Measurements from ENCODE around the gene BAZ1A. TPM values are rescaled to one million over a fixed set of nuclear protein-coding genes. Genes with fewer than 3 reads are reported as not detected.

The BAZ1A gene
- total RNA-seq, 3 donors from 2014 or later, result 34.1 to 65.3 (median 61.0) TPM

GRCh38 chr14:34835312-34835711 is 39.8 kb downstream of the BAZ1A start:
- Histone ChIP-seq H3K27ac (no peak overlapping the region), H3K4me1 (no peaks in the 10 kb centered on the region), H3K36me3 (no peaks in the 10 kb centered on the region), H3K27me3 (no peaks in the 10 kb centered on the region), H3K4me3 (no peak overlapping the region), H3K9me3 (no peaks in the 10 kb centered on the region)
- DNase-seq (ENCODE audit: low spot score in 2 of 2), result no peak
- intact Hi-C loops (cut with DNase I; ENCODE audit: low total_unique reads), result no loop called here
- TF ChIP-seq POLR2AphosphoS5 (IDR thresholded peaks at IDR 0.05) (no peak), POLR2A (IDR thresholded peaks at IDR 0.05) (no peak), CTCF (IDR thresholded peaks at IDR 0.05) (no peak)

DNA sequence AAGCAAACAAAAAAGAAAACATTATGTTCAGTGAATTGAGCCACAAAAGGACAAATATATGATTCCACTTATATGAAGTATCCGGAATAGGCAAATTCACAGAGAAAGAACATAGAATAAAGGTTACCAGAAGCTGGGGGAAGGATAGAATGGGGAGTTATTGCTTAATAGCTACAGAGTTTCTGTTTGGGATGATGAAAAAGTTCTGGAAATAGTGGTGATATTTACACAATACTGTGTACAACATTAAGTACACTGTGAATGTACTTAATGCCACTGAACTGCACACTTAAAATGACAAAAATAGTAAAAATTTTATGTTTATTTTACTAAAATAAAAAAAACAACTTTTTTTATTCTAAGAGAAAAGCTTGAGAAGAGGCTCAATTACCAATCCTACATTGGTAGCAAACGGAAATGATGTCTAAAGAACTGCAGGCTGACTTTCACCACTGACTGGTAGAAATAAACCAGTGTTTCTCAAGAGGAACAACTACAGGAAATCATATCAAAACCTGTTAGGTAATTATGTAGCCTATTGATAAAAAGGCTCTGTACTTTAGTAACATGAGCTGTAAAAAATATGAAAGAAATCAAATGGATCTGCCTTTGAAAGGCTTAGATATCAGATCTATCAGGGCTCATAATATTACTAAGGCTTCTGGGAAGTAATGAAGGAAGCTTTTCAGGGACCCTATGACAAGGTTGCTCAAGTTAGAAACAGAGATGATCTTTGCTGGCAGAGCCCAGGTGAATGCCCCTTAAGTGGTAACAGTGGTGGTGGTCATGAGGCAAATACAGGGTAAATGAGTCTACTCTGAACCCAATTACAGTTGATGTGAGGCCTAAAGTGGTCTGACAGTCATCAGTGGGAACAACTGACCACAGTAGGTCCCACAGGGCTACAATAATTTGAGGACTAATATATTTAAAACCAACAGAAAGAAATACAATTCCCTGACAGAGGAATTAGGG is 41.3 kb downstream of the BAZ1A start:
- H3K4me3 ChIP-seq, result no peak overlapping the region
- H3K27me3 ChIP-seq, result no peaks in the 10 kb centered on the region
- no peaks in the 10 kb centered on the region for H3K36me3 ChIP-seq
- H3K9me3 ChIP-seq, result no peaks in the 10 kb centered on the region
- DNase-seq (ENCODE audit: low spot score in 2 of 2), result no peak
- no peak overlapping the region for H3K27ac ChIP-seq
- intact Hi-C loops (cut with DNase I; ENCODE audit: low total_unique reads), result no loop called here
- TF ChIP-seq POLR2AphosphoS5 (IDR thresholded peaks at IDR 0.05) (no peak), POLR2A (IDR thresholded peaks at IDR 0.05) (no peak), CTCF (IDR thresholded peaks at IDR 0.05) (no peak)
- no peaks in the 10 kb centered on the region for H3K4me1 ChIP-seq

GRCh38 chr14:34826661-34827060 is 48.5 kb downstream of the BAZ1A start:
- no peak overlapping the region for H3K4me3 ChIP-seq
- intact Hi-C loops (cut with DNase I; ENCODE audit: low total_unique reads), result no loop called here
- no peaks in the 10 kb centered on the region for H3K4me1 ChIP-seq
- TF ChIP-seq POLR2A (IDR thresholded peaks at IDR 0.05), result no peak
- TF ChIP-seq CTCF (IDR thresholded peaks at IDR 0.05), result no peak
- no peak for TF ChIP-seq POLR2AphosphoS5 (IDR thresholded peaks at IDR 0.05)
- no peaks in the 10 kb centered on the region for H3K9me3 ChIP-seq
- no peaks in the 10 kb centered on the region for H3K36me3 ChIP-seq
- no peak overlapping the region for H3K27ac ChIP-seq
- H3K27me3 ChIP-seq, result no peaks in the 10 kb centered on the region
- DNase-seq (ENCODE audit: low spot score in 2 of 2), result no peak

GRCh38 chr14:34824826-34825225 is 50.3 kb downstream of the BAZ1A start:
- Histone ChIP-seq H3K4me1 (no peaks in the 10 kb centered on the region), H3K27ac (no peak overlapping the region), H3K27me3 (no peaks in the 10 kb centered on the region), H3K9me3 (no peaks in the 10 kb centered on the region), H3K36me3 (no peaks in the 10 kb centered on the region), H3K4me3 (no peak overlapping the region)
- no peak for TF ChIP-seq POLR2A (IDR thresholded peaks at IDR 0.05)
- no peak for TF ChIP-seq POLR2AphosphoS5 (IDR thresholded peaks at IDR 0.05)
- no peak for TF ChIP-seq CTCF (IDR thresholded peaks at IDR 0.05)
- intact Hi-C loops (cut with DNase I; ENCODE audit: low total_unique reads), result no loop called here
- DNase-seq (ENCODE audit: low spot score in 2 of 2), result no peak

DNA sequence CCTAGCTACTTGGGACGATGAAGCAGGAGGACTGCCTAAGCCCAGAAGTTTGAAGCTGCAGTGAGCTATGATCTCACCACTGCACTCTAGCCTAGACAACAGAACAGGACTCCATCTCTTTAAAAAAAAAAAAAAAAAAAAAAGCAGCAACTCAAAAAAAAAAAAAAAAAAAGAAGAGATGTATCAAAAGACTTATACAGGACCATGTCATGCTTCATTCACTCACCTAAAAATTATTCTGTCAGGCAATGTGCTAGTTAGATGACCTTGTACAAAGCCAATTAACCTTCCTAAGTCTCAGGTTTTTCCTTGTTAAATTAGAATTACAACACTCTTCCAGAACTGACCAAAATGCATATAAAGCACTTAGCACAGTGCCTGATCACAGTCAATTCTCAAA is 50.9 kb downstream of the BAZ1A start:
- Histone ChIP-seq H3K36me3 (no peaks in the 10 kb centered on the region), H3K9me3 (no peaks in the 10 kb centered on the region), H3K27me3 (no peaks in the 10 kb centered on the region), H3K4me3 (no peak overlapping the region), H3K4me1 (no peaks in the 10 kb centered on the region), H3K27ac (no peak overlapping the region)
- TF ChIP-seq POLR2A (IDR thresholded peaks at IDR 0.05), result no peak
- TF ChIP-seq POLR2AphosphoS5 (IDR thresholded peaks at IDR 0.05), result no peak
- TF ChIP-seq CTCF (IDR thresholded peaks at IDR 0.05), result no peak
- DNase-seq (ENCODE audit: low spot score in 2 of 2), result no peak
- intact Hi-C loops (cut with DNase I; ENCODE audit: low total_unique reads), result no loop called here
